Measurements from ENCODE around the gene ASIP. TPM values are rescaled to one million over a fixed set of nuclear protein-coding genes. Genes with fewer than 3 reads are reported as not detected.

Gene ASIP
- total and polyA plus RNA-seq, 2 of the 13 experiments (the other 11 are each of a cell fraction or from before 2014, with no cell fraction given) = not detected

GRCh38 chr20:34312544-34313217, 71.5 kb downstream of the ASIP start (continued):
- TF ChIP-seq MEF2D (CRISPR knock-in tag; IDR thresholded peaks at IDR 0.05) (peak; percentile 85), ZNF605 (CRISPR knock-in tag; IDR thresholded peaks at IDR 0.05) (peak; percentile 62; the same call in 1 of the 2 replicates), SP2 (CRISPR knock-in tag; IDR thresholded peaks at IDR 0.05) (no peak), KAT7 (CRISPR knock-in tag; IDR thresholded peaks at IDR 0.05; ENCODE audit: borderline replicate concordance) (peak; percentile 84; the same call in 1 of the 2 replicates), ELF4 (CRISPR knock-in tag; IDR thresholded peaks at IDR 0.05; ENCODE audit: borderline replicate concordance) (no peak)
- TF ChIP-seq, protein P1, sequence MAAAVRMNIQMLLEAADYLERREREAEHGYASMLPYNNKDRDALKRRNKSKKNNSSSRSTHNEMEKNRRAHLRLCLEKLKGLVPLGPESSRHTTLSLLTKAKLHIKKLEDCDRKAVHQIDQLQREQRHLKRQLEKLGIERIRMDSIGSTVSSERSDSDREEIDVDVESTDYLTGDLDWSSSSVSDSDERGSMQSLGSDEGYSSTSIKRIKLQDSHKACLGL (CRISPR knock-in tag; IDR thresholded peaks at IDR 0.05) = peak; percentile 5; the same call in 1 of the 2 replicates
- TF ChIP-seq, protein P2, sequence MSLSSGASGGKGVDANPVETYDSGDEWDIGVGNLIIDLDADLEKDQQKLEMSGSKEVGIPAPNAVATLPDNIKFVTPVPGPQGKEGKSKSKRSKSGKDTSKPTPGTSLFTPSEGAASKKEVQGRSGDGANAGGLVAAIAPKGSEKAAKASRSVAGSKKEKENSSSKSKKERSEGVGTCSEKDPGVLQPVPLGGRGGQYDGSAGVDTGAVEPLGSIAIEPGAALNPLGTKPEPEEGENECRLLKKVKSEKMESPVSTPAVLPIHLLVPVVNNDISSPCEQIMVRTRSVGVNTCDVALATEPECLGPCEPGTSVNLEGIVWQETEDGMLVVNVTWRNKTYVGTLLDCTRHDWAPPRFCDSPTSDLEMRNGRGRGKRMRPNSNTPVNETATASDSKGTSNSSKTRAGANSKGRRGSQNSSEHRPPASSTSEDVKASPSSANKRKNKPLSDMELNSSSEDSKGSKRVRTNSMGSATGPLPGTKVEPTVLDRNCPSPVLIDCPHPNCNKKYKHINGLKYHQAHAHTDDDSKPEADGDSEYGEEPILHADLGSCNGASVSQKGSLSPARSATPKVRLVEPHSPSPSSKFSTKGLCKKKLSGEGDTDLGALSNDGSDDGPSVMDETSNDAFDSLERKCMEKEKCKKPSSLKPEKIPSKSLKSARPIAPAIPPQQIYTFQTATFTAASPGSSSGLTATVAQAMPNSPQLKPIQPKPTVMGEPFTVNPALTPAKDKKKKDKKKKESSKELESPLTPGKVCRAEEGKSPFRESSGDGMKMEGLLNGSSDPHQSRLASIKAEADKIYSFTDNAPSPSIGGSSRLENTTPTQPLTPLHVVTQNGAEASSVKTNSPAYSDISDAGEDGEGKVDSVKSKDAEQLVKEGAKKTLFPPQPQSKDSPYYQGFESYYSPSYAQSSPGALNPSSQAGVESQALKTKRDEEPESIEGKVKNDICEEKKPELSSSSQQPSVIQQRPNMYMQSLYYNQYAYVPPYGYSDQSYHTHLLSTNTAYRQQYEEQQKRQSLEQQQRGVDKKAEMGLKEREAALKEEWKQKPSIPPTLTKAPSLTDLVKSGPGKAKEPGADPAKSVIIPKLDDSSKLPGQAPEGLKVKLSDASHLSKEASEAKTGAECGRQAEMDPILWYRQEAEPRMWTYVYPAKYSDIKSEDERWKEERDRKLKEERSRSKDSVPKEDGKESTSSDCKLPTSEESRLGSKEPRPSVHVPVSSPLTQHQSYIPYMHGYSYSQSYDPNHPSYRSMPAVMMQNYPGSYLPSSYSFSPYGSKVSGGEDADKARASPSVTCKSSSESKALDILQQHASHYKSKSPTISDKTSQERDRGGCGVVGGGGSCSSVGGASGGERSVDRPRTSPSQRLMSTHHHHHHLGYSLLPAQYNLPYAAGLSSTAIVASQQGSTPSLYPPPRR (CRISPR knock-in tag; IDR thresholded peaks at IDR 0.05; ENCODE audit: borderline replicate concordance) = peak; percentile 88

Measured in HepG2 (cell line).